GM13976 (cell line): ENCODE measurements around the gene ELOVL1.

ENCODE experiments used
- DNase-seq: peaks from one replicate; pipeline ENCODE4 v3.0.0; 2012; ENCODE audit warnings: low spot score
- in situ Hi-C: fragments of 300-500 bp; cut with MboI; formaldehyde crosslinking; loops from one replicate; pipeline ENCODE4 v1.12.0; 2022; ENCODE audit warnings: low sequenced_read_pairs, mixed read lengths, inconsistent platforms; ENCODE audit not compliant: unreplicated experiment
- TF ChIP-seq, protein P1 (sequence below): IDR thresholded peaks from 2 replicates; pipeline ENCODE4 v1.5.1; 2012; ENCODE audit warnings: borderline replicate concordance, mild to moderate bottlenecking; ENCODE audit not compliant: insufficient read depth; ENCODE audit errors: extremely low read depth, missing control alignments, control extremely low read depth

The ELOVL1 gene

DNA sequence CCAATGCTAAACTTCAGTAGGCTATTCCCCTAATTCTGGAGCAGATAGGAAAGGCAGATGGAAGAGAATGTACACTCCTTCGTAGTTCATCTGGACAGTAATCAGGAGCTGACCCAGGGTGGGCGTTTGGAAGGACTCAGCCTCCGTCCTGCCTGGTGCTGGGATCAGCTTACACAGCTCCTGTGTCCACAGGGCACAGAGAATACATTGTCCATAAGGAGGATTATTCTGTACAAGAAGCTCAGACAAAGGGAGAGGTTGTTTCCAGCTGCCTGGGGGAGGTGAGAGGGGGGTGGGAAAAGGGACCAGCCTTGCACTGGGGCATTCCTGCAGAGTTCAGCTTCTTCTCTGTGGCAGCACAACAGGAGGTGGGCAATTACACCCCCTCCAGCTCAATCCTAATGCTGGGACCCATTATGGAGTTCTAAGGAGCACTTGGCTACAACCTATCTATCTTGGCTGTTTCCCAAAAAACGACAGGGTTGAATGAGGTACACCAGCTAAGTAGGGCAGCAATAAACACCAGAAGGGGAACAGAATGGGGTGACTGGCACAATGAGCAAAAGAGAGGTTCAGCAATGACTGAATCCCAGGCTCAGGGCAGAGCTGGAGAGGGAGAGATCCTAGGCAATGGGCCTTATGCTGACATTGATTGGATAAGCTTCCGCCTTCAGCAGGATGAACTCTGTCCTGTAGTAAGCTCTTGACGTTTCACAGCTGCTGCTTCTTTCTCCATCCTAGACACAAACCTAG lies 14.4 kb upstream of the ELOVL1 start:
- in situ Hi-C loops: no loop called here
- no peak for DNase-seq
- TF ChIP-seq, protein P1, sequence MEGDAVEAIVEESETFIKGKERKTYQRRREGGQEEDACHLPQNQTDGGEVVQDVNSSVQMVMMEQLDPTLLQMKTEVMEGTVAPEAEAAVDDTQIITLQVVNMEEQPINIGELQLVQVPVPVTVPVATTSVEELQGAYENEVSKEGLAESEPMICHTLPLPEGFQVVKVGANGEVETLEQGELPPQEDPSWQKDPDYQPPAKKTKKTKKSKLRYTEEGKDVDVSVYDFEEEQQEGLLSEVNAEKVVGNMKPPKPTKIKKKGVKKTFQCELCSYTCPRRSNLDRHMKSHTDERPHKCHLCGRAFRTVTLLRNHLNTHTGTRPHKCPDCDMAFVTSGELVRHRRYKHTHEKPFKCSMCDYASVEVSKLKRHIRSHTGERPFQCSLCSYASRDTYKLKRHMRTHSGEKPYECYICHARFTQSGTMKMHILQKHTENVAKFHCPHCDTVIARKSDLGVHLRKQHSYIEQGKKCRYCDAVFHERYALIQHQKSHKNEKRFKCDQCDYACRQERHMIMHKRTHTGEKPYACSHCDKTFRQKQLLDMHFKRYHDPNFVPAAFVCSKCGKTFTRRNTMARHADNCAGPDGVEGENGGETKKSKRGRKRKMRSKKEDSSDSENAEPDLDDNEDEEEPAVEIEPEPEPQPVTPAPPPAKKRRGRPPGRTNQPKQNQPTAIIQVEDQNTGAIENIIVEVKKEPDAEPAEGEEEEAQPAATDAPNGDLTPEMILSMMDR: no peak

DNA sequence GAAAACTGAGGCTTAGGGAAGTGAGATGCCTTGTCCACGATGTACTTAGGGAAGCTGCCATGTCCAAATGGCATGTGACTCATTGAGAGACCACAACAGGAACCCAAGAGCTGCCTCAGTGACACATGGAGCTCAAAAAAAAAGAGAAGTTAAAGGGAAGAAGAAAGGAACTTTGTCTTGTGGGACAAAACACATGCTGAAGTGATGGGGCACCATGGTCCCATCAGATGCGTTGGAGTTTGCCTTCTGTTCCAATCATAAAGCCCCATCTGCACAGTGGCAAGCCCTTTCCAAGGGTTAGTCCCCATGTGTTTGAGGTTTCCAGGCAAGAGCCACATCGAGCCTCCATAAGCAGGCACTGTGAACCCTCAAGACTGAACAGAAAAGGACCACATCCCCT lies 13.8 kb upstream of the ELOVL1 start:
- DNase-seq: no peak
- TF ChIP-seq, protein P1: no peak
- in situ Hi-C loops: no loop called here

DNA sequence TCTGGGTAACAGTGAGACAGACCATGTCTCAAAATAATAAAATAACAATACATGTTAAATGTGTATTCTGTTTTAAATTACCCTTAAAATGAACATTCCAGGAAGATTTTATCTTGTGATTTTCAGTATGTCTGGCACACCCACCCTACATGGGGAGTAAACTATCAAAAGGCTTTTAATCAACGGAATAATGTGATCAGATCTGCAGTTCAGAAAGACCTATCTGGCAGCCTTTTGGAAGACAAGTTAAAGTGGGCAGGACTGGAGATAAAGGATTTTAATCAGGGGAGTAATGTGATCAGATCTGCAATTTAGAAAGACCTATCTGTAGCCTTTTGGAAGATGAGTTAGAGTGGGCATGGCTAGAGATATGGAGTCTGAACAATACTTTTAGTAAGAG lies 11.7 kb upstream of the ELOVL1 start:
- no peak for DNase-seq
- in situ Hi-C loops: no loop called here
- TF ChIP-seq, protein P1: no peak

DNA sequence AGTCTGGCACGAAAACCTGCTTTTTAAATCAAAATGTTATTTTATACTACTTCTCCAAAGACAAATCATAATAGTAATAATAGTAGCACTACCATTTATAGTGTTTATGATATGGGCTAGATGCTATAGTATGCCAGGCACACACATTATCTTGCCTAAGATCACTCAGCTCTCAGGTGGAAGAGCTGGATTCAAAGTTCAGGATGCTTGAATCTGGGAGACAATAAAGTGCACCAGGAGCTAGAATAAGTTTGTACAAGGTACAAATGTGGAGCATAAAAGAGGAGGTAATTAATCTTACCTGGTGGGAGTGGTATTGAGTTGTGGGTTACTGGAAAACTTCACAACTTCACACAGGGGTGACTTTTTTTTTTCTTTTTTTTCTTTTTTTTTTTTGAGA lies 10.0 kb upstream of the ELOVL1 start:
- in situ Hi-C loops: no loop called here
- DNase-seq: no peak
- TF ChIP-seq, protein P1: no peak

DNA sequence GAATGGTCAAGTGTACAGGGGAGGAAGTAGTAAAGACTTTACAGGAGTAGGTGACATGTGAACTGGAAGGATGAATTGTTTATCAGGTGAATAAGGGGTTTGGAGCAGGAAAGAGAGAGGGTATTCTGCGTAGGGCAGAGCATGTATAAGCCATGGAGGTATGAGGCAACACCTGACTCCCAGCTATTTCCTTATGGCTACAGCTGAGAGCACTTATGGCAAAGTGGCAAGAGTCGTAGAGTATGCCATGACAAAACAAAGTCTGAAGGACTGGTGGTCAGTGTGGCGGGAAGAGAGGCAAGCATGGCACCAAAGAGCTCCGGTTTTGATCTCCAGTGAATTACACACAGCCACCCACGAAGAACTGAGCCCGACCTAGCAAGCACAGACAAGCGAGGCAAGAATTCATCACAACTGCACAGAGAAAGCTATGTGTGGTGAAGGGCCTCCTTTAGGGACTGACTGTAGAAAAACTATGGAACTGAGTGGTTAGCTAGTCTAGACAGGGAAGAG lies 9.0 kb upstream of the ELOVL1 start:
- in situ Hi-C loops: no loop called here
- TF ChIP-seq, protein P1: no peak

DNA sequence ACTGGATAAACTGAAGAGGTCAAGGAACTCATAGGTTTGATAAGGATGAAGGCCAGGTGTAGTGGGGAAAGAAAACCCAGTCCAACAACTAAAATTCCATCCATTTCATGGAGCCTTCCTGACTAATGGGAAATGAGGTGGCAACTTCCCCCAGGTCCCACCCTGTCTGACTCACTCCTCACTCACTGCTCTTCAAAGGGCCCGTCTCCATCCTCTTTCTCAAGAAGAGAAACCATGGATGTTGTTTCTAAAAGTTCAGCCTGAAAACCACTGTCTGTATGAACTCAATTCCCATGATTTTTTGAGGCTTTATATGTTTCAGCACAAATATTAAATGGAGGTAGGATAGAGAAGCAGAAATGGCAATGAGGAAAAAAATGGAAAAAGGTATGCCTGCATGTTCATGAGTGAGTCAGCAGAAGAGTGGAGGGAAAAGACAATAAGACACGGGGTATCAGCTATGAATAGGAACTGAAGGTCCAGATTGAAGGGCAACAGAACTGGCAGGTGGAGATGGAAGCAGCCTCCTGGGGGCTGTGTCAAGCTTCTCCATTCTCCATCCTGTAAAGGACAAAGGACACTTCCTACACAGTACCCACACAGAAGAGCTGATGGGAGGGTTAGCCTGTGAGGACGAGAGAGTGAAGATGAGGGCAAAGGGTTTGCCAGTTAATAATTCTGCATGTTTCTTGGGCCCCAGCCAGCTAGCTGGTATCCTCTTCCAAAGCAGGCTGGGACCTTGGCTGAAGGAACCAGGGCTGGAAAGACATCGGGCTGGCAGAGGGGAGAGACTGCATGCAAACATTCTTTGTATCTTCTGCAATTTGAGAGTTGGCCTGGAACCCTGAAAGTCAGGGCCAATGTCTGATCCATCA lies 5.5 kb upstream of the ELOVL1 start:
- DNase-seq: no peak
- TF ChIP-seq, protein P1: no peak
- in situ Hi-C loops: loop anchor here (25.0 kb wide), 1 partner anchor 136 kb away; no protein-coding TSS in a partner anchor

More for the DNA sequence above, 9.0 kb upstream of the ELOVL1 start:
- DNase-seq: no peak
